ENCODE measurements around the gene TAF15.

The TAF15 gene

GRCh38 chr17:35876534-35876933, 67.2 kb downstream of the TAF15 start:
- no peak for DNase-seq (ENCODE audit: insufficient read length, low spot score)
- no peak for FAIRE-seq
- TF ChIP-seq SPI1 (IDR thresholded peaks at IDR 0.05; ENCODE audit: low read depth, low read length) (no peak), PAX5 (IDR thresholded peaks at IDR 0.05; ENCODE audit: insufficient read depth, low read length, severe bottlenecking) (no peak), TAF1 (IDR thresholded peaks at IDR 0.05; ENCODE audit: low read depth, low read length) (no peak), POLR2A (IDR thresholded peaks at IDR 0.05; ENCODE audit: low read depth, low read length) (no peak), POU2F2 (IDR thresholded peaks at IDR 0.05; ENCODE audit: low read depth, low read length) (no peak), POLR2AphosphoS5 (IDR thresholded peaks at IDR 0.05; ENCODE audit: low read depth, low read length) (no peak)

GRCh38 chr17:35877345-35878029, 68.2 kb downstream of the TAF15 start:
- DNase-seq (ENCODE audit: insufficient read length, low spot score) (no peak), FAIRE-seq (no peak)
- TF ChIP-seq POLR2AphosphoS5 (IDR thresholded peaks at IDR 0.05; ENCODE audit: low read depth, low read length) (no peak), SPI1 (IDR thresholded peaks at IDR 0.05; ENCODE audit: low read depth, low read length) (no peak), POLR2A (IDR thresholded peaks at IDR 0.05; ENCODE audit: low read depth, low read length) (no peak), TAF1 (IDR thresholded peaks at IDR 0.05; ENCODE audit: low read depth, low read length) (no peak), POU2F2 (IDR thresholded peaks at IDR 0.05; ENCODE audit: low read depth, low read length) (no peak), PAX5 (IDR thresholded peaks at IDR 0.05; ENCODE audit: insufficient read depth, low read length, severe bottlenecking) (no peak)

GRCh38 chr17:35878361-35878760, 69.1 kb downstream of the TAF15 start:
- no peak for FAIRE-seq
- TF ChIP-seq POLR2AphosphoS5 (IDR thresholded peaks at IDR 0.05; ENCODE audit: low read depth, low read length) (no peak), SPI1 (IDR thresholded peaks at IDR 0.05; ENCODE audit: low read depth, low read length) (no peak), POLR2A (IDR thresholded peaks at IDR 0.05; ENCODE audit: low read depth, low read length) (no peak), TAF1 (IDR thresholded peaks at IDR 0.05; ENCODE audit: low read depth, low read length) (no peak), POU2F2 (IDR thresholded peaks at IDR 0.05; ENCODE audit: low read depth, low read length) (no peak), PAX5 (IDR thresholded peaks at IDR 0.05; ENCODE audit: insufficient read depth, low read length, severe bottlenecking) (no peak)
- no peak for DNase-seq (ENCODE audit: insufficient read length, low spot score)

- peak; percentile 98 for TF ChIP-seq POLR2A (IDR thresholded peaks at IDR 0.05; ENCODE audit: low read depth, low read length)
- TF ChIP-seq PAX5 (IDR thresholded peaks at IDR 0.05; ENCODE audit: insufficient read depth, low read length, severe bottlenecking) = no peak
- TF ChIP-seq TAF1 (IDR thresholded peaks at IDR 0.05; ENCODE audit: low read depth, low read length) = peak; percentile 59
- peak; percentile 98 for TF ChIP-seq POLR2AphosphoS5 (IDR thresholded peaks at IDR 0.05; ENCODE audit: low read depth, low read length)
- TF ChIP-seq SPI1 (IDR thresholded peaks at IDR 0.05; ENCODE audit: low read depth, low read length) = 0 out of 2 replicates have a peak, but pooled peaks have one; percentile 4
- 0 out of 2 replicates have a peak, but pooled peaks have one; percentile 72 for TF ChIP-seq POU2F2 (IDR thresholded peaks at IDR 0.05; ENCODE audit: low read depth, low read length)
- DNase-seq (ENCODE audit: insufficient read length, low spot score) (peak; percentile 67), FAIRE-seq (no peak)
Observed at GRCh38 chr17:35879773-35880654, 70.7 kb downstream of the TAF15 start, which contains the start of gene CCL5. TSS of gene CCL5 (minus strand) at chr17:35880360.

GRCh38 chr17:35889241-35889640, 80.0 kb downstream of the TAF15 start:
- FAIRE-seq (no peak), DNase-seq (ENCODE audit: insufficient read length, low spot score) (no peak)
- TF ChIP-seq PAX5 (IDR thresholded peaks at IDR 0.05; ENCODE audit: insufficient read depth, low read length, severe bottlenecking) = no peak

GRCh38 chr17:35889818-35890773, 80.8 kb downstream of the TAF15 start:
- TF ChIP-seq TAF1 (IDR thresholded peaks at IDR 0.05; ENCODE audit: low read depth, low read length) (no peak), SPI1 (IDR thresholded peaks at IDR 0.05; ENCODE audit: low read depth, low read length) (no peak), POLR2A (IDR thresholded peaks at IDR 0.05; ENCODE audit: low read depth, low read length) (no peak), PAX5 (IDR thresholded peaks at IDR 0.05; ENCODE audit: insufficient read depth, low read length, severe bottlenecking) (no peak), POLR2AphosphoS5 (IDR thresholded peaks at IDR 0.05; ENCODE audit: low read depth, low read length) (no peak), POU2F2 (IDR thresholded peaks at IDR 0.05; ENCODE audit: low read depth, low read length) (no peak)
- FAIRE-seq (no peak), DNase-seq (ENCODE audit: insufficient read length, low spot score) (no peak)

GRCh38 chr17:35890774-35891155, 81.5 kb downstream of the TAF15 start:
- TF ChIP-seq SPI1 (IDR thresholded peaks at IDR 0.05; ENCODE audit: low read depth, low read length) = no peak
- FAIRE-seq (no peak), DNase-seq (ENCODE audit: insufficient read length, low spot score) (no peak)

- no peak for FAIRE-seq
Observed at GRCh38 chr17:35891269-35891668, 82.0 kb downstream of the TAF15 start.

More at GRCh38 chr17:35891269-35891668, 82.0 kb downstream of the TAF15 start:
- no peak for TF ChIP-seq SPI1 (IDR thresholded peaks at IDR 0.05; ENCODE audit: low read depth, low read length)
- TF ChIP-seq POU2F2 (IDR thresholded peaks at IDR 0.05; ENCODE audit: low read depth, low read length) = no peak
- TF ChIP-seq POLR2A (IDR thresholded peaks at IDR 0.05; ENCODE audit: low read depth, low read length) = no peak
- TF ChIP-seq PAX5 (IDR thresholded peaks at IDR 0.05; ENCODE audit: insufficient read depth, low read length, severe bottlenecking) = no peak
- no peak for TF ChIP-seq POLR2AphosphoS5 (IDR thresholded peaks at IDR 0.05; ENCODE audit: low read depth, low read length)
- no peak for TF ChIP-seq TAF1 (IDR thresholded peaks at IDR 0.05; ENCODE audit: low read depth, low read length)
- no peak for DNase-seq (ENCODE audit: insufficient read length, low spot score)

Data from GM12891 (cell line).